ENCODE data around the gene PLPPR5.
A peak's percentile ranks its signal among the peaks of the same experiment; 100 is the strongest.
"Not testable (repeated sequence)": the region's sequence is repeated elsewhere in the genome, so short reads cannot be mapped to it uniquely, and the experiment has no call there.

PLPPR5 gene

DNA sequence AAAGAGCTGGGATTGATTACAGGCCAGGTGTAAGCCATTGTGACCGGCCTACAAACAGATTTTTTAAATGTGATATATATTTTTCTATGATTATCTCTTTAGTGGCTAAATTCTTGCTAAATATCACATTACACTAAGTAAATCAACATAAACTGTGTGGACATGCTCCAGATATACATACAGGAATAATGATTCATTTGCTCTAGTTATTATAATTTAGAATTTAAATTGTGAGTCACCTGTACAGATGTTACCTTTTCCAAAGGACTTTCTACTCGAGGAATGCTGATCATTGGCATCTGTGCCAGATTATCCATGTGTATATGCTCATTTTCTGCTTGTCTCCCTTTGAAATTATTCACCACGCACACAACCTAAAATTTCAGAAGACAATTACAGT, 90.1 kb downstream of the PLPPR5 start:
- DNase-seq (ENCODE audit: low read depth), result no peak

DNA sequence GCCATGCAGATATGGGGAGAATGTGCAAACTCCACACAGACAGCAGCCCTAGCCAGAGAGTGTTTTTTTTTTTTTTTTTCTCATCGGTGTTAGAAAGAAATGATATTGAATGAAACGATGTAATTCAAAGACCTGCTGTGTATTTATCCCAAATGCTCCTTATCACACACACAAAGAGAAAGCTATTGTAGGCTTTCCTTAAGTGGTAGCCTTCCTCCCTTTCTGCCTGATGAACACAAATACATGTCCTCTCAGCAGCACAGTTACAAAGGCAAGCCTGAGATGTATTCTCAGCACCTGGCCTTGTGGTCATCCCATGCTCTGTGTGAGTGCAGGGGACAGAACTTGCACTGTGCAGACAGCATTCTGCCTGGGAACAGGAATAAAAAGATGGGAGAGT, 93.8 kb downstream of the PLPPR5 start:
- DNase-seq (ENCODE audit: low read depth), result no peak

DNA sequence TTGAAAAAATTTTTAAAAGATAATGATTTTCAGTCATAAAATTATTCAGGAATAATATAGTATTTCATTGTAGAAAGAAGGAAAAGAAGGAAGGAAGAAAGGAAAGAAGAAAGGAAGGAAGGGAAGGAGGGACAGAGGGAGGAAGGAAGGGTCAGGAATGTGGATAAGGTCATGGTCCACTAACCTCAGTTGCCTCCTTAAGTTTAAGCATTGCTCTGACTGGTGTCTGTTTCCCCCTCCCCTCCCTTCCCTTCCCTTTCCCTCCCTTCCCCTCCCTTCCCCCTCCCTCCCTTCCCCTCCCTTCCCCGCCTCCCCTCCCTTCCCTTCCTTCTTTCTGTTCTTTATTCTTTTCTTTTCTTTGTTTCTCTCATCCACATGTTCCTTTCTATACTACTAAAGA, 95.7 kb downstream of the PLPPR5 start:
- DNase-seq (ENCODE audit: low read depth), result no peak

DNA sequence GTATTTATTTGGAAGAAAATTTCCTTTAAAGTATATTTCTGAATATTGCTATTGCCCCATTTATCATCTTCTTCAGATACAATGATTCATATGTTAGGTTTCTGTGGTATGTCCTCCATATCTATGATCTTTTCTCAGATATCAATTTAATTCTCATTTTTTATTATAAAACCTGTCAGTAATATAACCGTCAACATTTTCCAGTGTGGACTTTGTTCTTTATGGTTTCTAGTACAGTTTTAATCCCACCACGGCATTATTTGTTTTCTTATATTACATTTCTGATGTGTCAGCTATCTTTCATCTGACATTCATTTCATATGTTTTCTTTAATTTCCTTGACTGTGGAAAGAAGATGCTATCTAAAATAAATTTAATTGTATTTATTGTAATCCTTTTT, 97.9 kb downstream of the PLPPR5 start:
- no peak for DNase-seq (ENCODE audit: low read depth)

DNA sequence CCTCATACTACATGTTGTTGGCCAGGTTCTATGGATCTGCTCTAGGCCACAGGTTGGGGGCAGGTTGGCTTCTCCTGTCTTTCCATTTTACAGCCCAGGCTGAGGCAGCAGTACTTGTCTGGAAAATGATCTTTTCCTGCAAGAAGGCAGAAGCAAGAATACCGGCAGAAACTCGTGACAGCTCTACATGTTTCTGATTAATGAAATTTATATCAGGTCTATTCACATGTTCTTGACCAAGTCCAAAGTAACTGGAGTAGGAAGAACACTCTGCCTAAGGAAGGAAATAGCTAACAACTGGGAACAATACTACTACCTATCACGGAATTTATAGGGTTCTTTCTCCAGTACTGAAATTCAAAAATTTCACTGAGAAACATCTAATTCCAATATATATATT, 98.3 kb downstream of the PLPPR5 start:
- DNase-seq (ENCODE audit: low read depth), result no peak

DNA sequence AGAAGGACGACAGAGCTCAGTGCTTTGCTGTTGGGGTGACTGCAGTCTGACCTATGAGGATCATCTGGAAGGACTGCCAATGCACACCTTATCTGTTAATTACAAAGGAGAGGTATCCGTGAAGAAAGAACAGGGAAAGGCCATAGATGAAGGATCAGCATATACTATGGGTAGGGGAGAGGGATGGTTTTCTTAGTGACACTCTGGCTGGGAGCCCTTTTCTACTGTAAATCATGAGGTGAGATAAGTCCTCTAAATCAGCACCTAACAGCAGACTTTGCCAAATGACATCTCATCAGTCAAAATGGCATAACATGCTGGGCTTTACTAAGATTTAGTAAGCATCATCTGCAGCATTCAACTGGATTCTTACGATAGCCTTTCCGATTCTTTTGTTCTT, 100.0 kb downstream of the PLPPR5 start:
- no peak for DNase-seq (ENCODE audit: low read depth)

DNA sequence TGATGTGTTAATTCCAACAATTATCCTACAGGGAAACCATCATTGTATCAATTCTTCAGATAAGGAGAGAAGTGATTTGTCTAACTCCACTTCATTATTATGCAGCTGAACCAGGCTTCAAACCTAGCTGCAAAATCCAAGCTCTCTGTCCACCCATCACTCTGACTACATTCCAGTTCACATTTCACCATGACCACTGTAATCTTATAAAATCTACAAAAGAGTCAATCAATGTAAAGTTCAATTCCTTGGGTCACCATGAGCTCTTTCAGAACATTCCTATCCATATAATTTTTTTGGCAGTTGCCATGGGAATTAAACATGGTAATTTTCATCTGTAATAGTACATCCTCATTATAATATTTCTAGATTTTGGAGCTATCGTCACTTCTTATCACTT, 100.9 kb downstream of the PLPPR5 start:
- DNase-seq (ENCODE audit: low read depth), result no peak

DNA sequence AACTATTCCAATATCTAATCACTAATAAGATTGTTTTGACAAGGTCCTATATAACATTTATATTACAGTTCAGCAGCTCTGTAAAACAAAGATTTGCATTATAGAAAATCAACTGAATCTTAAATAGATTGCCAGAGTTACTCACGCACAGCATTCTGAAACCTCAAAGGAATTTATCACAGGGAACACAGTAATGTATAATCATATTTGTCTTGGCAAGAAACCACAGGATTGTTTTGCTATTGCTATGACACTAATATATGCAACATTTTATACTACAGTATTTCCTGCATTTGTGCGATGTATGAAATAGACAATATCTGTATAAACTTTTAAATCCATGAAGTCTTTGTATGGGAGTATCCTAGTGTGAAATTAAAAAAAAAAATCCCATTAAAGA, 101.4 kb downstream of the PLPPR5 start:
- DNase-seq (ENCODE audit: low read depth), result peak; percentile 71

DNA sequence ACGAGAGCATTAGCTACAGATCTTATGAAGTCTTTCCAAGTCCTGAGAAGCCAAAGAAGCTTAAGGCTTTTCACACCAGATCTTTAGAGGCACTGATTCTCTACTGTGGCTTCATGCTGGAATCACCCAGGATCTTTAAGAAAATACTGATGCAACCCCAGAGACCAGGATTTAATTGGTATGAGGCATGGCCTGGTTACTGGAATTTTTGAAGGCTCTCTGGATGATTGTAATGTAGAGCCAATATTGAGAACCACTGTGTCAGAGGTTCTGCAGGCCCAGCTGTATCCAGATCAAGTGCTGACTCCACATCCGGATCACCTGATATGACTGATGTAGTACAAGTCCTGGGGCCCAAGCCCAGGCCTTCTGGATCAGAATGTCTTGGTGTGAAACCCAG, 105.7 kb downstream of the PLPPR5 start:
- no peak for DNase-seq (ENCODE audit: low read depth)

DNA sequence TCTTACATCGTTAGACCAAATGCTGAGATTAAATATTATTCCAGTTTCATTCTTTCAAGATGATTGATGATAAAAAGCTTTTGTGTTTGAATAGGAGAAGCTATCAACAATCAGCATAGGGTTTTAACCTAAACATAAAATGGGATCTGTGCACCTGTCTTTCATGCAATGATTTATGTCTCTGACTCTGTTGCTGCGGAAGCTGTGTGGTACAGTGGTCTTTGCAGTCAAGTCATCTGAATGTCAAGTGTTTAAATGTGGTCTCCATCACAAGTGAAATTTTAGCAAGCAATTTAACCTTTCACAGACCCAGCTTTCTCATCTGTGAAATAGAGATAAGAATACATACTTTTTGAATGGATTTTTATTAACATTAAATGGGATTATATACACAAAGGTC, 107.2 kb downstream of the PLPPR5 start:
- DNase-seq (ENCODE audit: low read depth), result no peak

DNA sequence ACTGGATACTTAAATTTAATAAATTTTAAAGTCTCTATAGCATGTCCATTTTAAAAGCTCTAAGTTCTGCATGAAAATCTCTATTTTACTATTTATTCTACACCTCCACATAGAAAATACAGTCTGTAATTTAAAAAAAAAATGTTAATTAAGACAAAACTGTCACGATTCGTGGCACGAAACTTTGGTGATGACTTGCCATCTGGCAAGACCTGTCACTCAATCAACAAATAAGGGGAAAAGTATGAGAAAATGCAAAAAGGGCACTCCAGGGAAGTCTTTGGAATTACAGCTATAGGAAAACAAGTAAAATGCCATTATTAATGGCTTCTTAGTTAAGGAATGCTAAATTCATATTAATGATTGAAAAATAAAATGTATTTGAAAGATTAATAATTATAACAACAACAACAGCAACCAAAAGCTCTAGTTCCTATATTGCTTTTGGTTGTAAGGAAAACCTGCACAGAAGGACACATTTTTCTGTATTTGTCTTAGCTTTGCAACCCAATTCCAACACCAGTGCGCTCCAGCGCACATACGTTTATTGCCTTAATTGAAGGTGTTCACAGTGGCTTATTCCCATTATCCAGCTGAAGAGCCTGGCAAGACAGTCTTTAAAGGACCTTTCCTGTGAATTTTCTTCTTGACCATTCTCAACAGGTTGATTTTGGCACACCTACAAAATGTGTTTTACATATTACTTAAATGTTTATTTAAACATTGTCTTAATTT, 107.8 kb downstream of the PLPPR5 start:
- no peak for DNase-seq (ENCODE audit: low read depth)

DNA sequence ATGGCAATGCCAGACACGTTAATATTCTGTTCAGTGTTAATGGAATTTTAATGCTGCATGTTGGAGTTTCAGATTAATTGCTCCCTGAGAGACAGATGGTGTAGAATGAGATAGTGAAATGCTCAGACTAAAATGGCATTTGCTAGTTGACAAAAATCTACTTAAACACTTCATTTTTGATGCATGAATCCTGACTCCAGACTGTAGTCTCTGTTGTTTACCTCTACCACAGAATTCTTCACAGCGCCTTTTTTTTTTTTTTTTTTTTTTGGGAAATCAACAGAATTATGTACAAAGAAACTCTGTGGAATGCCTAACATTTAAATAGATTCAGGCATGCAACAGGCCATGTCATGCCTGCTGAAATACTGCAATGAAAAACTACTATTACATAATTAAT, 111.3 kb downstream of the PLPPR5 start:
- DNase-seq (ENCODE audit: low read depth), result no peak

DNA sequence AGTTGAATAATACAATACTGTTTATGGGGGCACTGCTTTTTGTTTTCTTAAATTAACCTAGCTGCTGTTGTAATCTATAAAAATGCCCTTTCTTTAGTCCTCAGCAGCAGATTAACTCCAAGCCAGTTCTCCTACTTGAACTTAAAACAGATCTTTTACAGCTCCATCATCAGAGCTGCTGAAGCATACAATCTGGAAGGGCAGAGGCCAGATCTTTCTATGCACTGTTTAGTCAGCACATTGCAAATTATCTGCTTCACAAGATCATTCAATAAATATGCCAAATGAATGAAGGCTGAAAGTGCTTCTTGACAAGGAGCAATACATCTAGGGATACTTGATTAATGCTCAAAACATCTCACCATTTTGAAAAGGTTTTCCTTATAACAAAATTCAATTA, 115.8 kb downstream of the PLPPR5 start:
- DNase-seq (ENCODE audit: low read depth), result no peak

DNA sequence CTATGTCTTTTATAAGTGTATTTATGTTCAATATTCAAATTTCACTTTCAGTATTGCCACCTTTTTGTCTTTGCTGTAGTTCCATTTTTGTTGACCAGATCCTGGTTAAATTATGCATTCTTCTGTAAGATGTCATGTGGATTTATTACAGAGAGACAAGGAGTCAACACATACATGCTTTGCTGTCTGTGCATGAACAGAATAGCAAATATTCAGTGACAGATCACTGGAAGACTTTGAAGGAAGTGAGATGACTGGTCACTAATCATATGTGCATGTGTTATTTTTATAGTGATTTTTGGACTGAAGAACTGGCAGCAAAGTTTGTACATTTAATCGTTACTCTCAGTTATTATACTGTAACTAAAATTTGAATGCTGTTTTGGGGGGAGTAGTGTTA, 117.2 kb downstream of the PLPPR5 start:
- DNase-seq (ENCODE audit: low read depth), result no peak

DNA sequence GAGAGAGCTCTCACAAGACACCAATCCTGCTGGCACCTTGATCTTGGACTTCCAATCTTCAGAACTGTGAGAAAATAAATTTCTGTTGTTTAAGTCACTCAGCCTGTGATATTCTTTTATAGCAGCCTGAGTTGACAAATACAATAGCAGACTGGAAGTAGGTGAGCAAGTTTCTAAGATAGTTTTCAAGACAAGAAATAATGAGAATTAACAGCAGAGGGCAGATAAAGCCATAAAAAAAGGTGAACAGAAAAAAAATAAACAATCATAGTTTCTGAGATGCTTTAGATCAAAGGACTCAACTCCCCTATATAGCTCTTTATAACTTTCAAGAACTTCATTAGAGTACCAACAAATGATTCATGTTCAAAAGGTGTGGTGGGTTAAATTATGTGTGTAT, 119.8 kb downstream of the PLPPR5 start:
- DNase-seq (ENCODE audit: low read depth), result no peak

DNA sequence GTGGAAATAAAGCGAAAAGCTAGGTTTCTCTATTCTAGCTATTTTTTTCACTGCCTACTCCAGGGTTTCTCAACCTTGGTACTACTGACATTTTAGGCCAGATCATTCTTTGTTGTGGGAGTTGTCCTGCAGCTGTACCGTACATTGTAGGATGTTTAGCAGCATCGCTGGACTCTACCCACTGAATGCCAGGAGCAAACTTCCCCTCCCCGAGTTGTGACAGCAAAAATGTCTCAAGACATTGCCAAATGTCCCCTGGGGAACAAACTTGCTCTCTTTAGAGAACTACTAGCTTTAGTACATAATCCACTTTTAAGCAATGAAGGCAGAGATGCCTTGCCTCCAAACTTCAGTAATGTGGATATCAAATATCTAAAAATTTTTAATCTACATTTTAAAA, 122.8 kb downstream of the PLPPR5 start:
- no peak for DNase-seq (ENCODE audit: low read depth)

DNA sequence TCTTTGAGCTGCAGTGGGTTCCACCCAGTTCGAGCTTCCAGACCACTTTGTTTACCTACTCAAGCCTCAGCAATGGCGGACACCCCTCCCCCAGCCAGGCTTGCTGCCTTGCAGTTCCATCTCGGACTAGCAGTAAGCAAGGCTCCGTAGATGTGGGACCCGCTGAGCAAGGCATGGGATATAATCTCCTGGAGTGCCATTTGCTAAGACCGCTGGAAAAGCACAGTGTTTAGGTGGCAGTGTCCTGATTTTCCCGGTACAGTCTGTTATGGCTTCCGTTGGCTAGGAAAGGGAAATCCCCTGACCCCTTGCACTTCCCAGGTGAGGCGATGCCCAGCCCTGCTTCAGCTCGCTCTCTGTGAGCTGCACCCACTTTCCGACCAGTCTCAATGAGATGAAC, 123.4 kb downstream of the PLPPR5 start:
- not testable (repeated sequence) for DNase-seq (ENCODE audit: low read depth)

DNA sequence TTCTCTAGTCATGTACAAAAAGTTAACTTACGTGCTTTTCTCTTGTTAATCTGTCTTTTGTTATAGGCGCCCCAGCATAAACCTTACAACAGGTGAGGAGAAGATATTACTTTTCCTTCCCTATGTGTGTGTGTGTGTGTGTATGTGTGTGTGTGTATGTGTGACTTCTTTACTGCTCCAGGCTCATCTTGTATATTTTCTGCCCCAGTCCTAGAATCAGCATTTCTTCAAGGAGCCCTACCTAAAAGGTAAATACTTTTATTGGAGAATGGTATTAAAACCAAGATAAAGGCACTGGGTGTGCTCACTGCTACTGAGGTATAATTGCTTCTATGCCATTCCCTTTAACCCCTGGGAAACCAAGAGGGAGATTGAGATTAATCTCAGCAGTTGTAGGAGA, 129.8 kb downstream of the PLPPR5 start:
- DNase-seq (ENCODE audit: low read depth), result no peak

DNA sequence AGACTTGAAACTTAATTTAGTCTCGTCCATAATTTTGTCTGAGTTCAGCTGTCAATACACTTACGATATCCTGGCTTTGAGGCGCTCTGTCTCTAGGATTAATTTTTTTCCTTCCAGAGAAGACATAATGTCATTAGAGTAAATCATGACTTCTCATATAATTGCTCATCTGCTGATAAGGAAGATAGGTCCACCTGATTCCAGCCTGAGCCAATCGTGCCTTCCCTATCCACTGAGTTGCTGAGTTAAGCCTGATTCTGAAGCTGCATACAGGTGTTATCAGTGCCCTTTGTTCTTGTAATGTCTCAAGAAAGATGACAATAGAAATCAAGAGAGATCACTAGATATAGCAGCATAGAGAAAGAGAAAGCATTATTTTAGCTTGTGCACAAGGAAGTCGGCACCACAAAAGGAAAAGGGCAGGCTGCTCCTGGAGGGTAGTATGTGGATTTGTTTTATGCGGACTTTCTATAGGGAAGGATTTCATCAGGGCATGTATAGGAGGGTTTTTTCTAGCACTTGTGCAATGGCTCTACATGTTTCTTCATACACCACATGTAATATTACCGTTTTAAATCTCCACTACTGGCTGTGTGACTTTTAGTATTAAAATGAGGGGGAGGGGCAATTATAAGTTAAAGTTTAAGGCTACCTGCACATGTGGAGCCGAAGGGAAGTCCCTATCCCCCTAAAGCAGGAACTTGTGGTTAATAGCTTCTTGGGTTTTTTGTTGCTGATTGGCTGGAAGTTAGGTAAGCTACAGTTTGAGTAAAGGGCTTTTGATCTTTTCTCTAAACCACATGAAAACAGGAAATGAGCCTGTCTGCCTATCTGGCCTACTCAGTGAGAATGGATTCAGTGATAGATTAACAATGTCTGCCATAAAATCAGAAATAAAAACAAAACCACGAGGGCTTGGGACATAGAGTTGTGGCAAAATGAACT, 133.4 kb downstream of the PLPPR5 start:
- no peak for DNase-seq (ENCODE audit: low read depth)

DNA sequence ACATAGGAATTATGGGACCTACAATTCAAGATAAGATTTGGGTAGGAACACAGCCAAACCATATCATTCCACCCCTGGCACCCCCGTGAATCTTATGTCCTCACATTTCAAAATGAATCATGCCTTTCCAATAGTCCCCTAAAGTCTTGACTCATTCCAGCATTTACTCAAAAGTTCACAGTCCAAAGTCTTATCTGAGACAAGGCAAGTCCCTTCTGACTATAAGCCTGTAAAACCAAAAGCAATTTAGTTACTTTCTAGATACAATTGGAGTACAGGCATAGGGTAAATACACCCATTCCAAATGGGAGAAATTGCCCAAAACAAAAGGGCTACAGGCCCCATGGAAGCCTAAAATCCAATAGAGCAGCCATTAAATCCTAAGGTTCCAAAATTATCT, 138.9 kb downstream of the PLPPR5 start:
- DNase-seq (ENCODE audit: low read depth), result no peak

DNA sequence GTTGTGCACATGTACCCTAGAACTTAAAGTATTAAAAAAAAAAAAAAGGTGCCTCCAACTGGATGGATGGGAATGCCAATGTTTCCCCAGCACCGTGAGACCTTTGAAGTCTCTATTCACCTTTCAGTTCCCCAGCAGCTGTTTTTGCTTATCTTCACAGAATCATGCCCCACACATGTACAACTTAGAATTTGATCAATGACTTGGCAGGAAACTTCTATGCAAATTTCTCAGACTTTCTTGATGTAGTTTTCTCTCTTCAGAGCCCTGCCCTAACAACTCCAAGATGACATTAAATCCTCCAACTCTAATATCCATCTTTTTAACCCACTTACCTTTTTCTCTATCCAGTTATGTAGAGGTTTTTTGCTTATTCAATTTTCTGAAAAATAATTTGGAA, 144.3 kb downstream of the PLPPR5 start:
- DNase-seq (ENCODE audit: low read depth), result no peak

DNA sequence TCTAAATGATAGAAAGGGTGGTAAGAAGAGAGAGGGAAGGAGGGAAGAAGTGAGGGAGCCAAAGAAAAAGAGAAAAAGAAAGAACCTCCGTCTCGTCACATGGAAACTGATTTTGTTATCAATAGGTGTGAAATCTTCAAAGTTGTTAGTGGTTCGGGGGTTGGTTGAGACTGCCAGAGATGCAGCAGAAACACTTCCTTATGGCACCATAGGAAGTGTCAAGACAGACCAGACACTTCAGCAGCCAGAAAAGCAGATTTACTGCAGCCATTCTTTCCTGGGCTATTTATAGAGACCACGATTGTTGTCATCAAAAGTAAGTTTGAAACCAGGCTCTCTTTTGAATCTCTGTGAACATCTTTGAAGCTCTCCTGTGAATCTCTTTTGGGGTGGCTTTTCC, 150.5 kb downstream of the PLPPR5 start:
- no peak for DNase-seq (ENCODE audit: low read depth)

DNA sequence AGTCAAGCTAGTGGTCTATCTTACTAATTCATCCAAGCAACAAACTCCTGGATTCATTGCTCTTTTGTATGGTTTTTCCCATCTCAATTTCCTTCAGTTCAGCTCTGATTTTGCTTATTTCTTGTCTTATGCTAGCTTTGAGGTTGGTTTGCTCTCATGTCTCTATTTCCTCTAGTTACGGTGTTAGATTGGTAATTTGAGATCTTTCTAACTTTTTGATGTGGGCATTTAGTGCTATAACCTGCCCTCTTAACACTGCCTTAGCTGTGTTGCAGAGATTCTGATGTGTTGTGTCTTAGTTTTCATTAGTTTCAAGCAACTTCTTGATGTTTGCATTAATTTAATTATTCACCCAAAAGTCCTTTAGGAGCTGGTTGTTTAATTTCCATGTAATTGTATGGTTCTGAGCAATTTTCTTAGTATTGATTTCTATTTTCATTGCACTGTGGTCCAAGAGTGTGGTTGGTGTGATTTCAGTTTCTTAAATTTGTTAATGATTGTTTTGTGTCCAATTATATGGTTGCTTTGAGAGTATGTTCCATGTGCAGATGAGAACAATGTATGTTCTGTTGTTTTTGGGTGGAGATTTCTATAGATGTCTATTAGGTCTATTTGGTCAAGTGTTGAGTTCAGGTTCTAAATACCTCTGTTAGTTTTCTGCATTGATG, 154.6 kb downstream of the PLPPR5 start:
- DNase-seq (ENCODE audit: low read depth), result no peak

Measured in HS-27A (cell line).